Testis (tissue), 3 donors: ENCODE measurements around the gene SLC25A21. TPM values are rescaled to one million over a fixed set of nuclear protein-coding genes. Genes with fewer than 3 reads are reported as not detected.
"Not testable (repeated sequence)": the region's sequence is repeated elsewhere in the genome, so short reads cannot be mapped to it uniquely, and the experiment has no call there.

Experiments
- DNase-seq: peaks from one replicate; pipeline ENCODE4 v3.0.0-alpha.2; 2019
- H3K27ac ChIP-seq, 2 donors: fragments of 200-600 bp; sonication (generic); one replicate each; pipeline ENCODE4 v1.5.1; 2019
- H3K27me3 ChIP-seq: fragments of 200-600 bp; sonication (generic); one replicate; pipeline ENCODE4 v1.5.1; 2019
- H3K36me3 ChIP-seq: fragments of 200-600 bp; sonication (generic); one replicate; pipeline ENCODE4 v1.5.1; 2017; ENCODE audit warnings: low read depth; ENCODE audit errors: missing control alignments
- H3K4me1 ChIP-seq: fragments of 200-600 bp; sonication (generic); one replicate; pipeline ENCODE4 v1.5.1; 2019
- H3K4me3 ChIP-seq, 2 donors: fragments of 200-600 bp; sonication (generic); one replicate each; pipeline ENCODE4 v1.5.1; 2017 to 2019
- H3K9me3 ChIP-seq: fragments of 200-600 bp; sonication (generic); one replicate; pipeline ENCODE4 v1.5.1; 2017
- CTCF ChIP-seq, 3 experiments: fragments of 450-650 bp in 2 of 3; fragments of 200-600 bp in 1 of 3; sonication (generic) in 1 of 3; IDR thresholded peaks; one replicate each; pipeline ENCODE4 v1.5.1; 2016 to 2019; ENCODE audit warnings: antibody characterized with exemption in 3 of 3, mild to moderate bottlenecking in 2 of 3, moderate library complexity in 1 of 3
- POLR2A ChIP-seq: fragments of 450-650 bp; IDR thresholded peaks from one replicate; pipeline ENCODE4 v1.6.1; 2017; ENCODE audit warnings: antibody characterized with exemption, mild to moderate bottlenecking, moderate library complexity
- WGBS, 2 donors: methylation state at CpG; one replicate each; pipeline ENCODE4 v1.1.5; 2018; 5-methylcytosine and 5-hydroxymethylcytosine counted together
- intact Hi-C: fragments of 100-400 bp; cut with DNase I; formaldehyde crosslinking; loops from one replicate; pipeline ENCODE4 v1.15.1; 2023; ENCODE audit warnings: low total_unique reads
- polyA plus RNA-seq: library from polyadenylated mRNA; stranded (reverse); fragments of 350-450 nt; fragmentation: Illumina TruSeq; extraction: RNeasy Lipid Tissue Mini Kit (QIAGEN cat#74804); gene quantifications from one replicate; pipeline ENCODE4 v1.2.3, GENCODE V29; 2014; ENCODE audit warnings: low read depth, low replicate concordance; ENCODE audit not compliant: insufficient read depth
- total RNA-seq, 2 donors: library from RNA; depleted of rRNA; stranded (reverse); fragments of >200 nt; gene quantifications; one replicate each; pipeline ENCODE4 v1.2.3, GENCODE V29; 2016

SLC25A21 gene
- total and polyA plus RNA-seq, 3 donors from 2014 or later, result 4.4 to 16.0 (median 13.6) TPM

GRCh38 chr14:36817071-36817930 is 355.1 kb downstream of the SLC25A21 start:
- DNase-seq, result no peak
- 85 to 90% methylated on average over 9 of the region's 9 CpGs for WGBS, 2 donors
- Histone ChIP-seq H3K4me1 (no peaks in the 10 kb centered on the region), H3K27me3 (no peaks in the 10 kb centered on the region), H3K36me3 (no peaks in the 10 kb centered on the region), H3K4me3 (no peak overlapping the region), H3K27ac (no peak overlapping the region), H3K9me3 (no peaks in the 10 kb centered on the region)
- intact Hi-C loops, result no loop called here
- no peak for TF ChIP-seq CTCF (IDR thresholded peaks at IDR 0.05)
- TF ChIP-seq POLR2A, result no peak

GRCh38 chr14:36816481-36816880 is 355.9 kb downstream of the SLC25A21 start:
- Histone ChIP-seq H3K4me3 (no peak overlapping the region), H3K4me1 (no peaks in the 10 kb centered on the region), H3K36me3 (no peaks in the 10 kb centered on the region), H3K9me3 (no peaks in the 10 kb centered on the region), H3K27ac (no peak overlapping the region), H3K27me3 (no peaks in the 10 kb centered on the region)
- TF ChIP-seq CTCF (IDR thresholded peaks at IDR 0.05), result no peak
- 91 to 92% methylated on average over 5 of the region's 5 CpGs for WGBS, 2 donors
- intact Hi-C loops, result no loop called here
- DNase-seq, result no peak

- H3K27me3 ChIP-seq, H3K4me1 ChIP-seq, H3K36me3 ChIP-seq, H3K9me3 ChIP-seq, H3K4me3 ChIP-seq, DNase-seq, H3K27ac ChIP-seq, intact Hi-C loops: not testable (repeated sequence)
- 88 to 95% methylated on average over 5 of the region's 5 CpGs for WGBS, 2 donors
Observed at GRCh38 chr14:36814783-36815182, 357.6 kb downstream of the SLC25A21 start.

- TF ChIP-seq POLR2A (no peak), CTCF (IDR thresholded peaks at IDR 0.05) (no peak)
- WGBS, 2 donors, result 80 to 91% methylated on average over 2 of the region's 2 CpGs
- no peaks in the 10 kb centered on the region for H3K36me3 ChIP-seq
Observed at GRCh38 chr14:36810209-36810608, 362.2 kb downstream of the SLC25A21 start.

DNA sequence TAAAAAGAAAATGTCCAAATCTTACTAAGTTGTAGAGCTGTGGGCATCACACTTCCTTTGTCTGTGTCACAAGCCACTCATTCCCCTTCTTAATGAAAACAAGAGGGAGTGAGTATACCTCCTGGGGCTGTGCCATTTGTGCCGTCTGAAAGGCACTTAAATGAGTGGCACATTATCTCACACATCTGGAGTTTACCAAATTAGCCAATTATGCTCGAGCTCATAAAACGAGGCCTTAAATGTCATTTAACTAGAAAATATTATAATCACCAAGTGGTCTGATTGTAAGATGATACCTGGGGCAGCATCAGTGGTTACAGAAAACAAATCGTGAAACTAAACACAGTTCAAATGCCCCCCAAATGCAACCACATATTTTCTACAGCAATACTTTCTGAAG is 364.7 kb downstream of the SLC25A21 start:
- intact Hi-C loops, result no loop called here
- Histone ChIP-seq H3K9me3 (no peaks in the 10 kb centered on the region), H3K27me3 (no peaks in the 10 kb centered on the region), H3K4me1 (no peaks in the 10 kb centered on the region), H3K4me3 (no peak overlapping the region), H3K36me3 (no peaks in the 10 kb centered on the region), H3K27ac (no peak overlapping the region)
- no peak for TF ChIP-seq POLR2A
- no peak for TF ChIP-seq CTCF (IDR thresholded peaks at IDR 0.05)
- no peak for DNase-seq
- 62 to 69% methylated on average over 4 of the region's 4 CpGs for WGBS, 2 donors

More at GRCh38 chr14:36810209-36810608, 362.2 kb downstream of the SLC25A21 start:
- no peaks in the 10 kb centered on the region for H3K9me3 ChIP-seq
- no peak overlapping the region for H3K4me3 ChIP-seq
- DNase-seq, result no peak
- H3K4me1 ChIP-seq, result no peaks in the 10 kb centered on the region
- H3K27me3 ChIP-seq, result no peaks in the 10 kb centered on the region
- no peak overlapping the region for H3K27ac ChIP-seq
- intact Hi-C loops, result no loop called here
